ENCODE data around the gene PRR18. TPM values are rescaled to one million over a fixed set of nuclear protein-coding genes. Genes with fewer than 3 reads are reported as not detected.

Gene PRR18
- total RNA-seq, 1 donor, result not detected

DNA sequence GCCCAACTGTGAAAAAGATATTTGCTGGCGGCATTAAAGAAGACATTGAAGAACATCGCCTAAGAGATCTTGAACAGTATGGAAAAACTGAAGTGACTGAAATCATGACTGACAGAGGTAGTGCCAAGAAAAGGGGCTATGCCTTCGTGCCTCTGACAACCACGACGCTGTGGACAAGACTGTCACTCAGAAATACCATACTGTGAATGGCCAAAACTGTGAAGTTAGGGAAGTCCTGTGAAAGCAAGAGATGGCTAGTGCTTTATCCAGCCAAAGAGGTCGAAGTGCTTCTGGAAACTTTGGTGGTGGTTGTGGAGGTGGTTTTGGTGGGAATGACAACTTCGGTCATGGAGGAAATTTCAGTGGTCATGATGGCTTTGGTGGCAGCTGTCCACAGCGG is 26.7 kb upstream of the PRR18 start:
- peaks cover 67% of the 10 kb centered on the region for H4K20me1 ChIP-seq (ENCODE audit: insufficient read depth, low read length)
- peaks cover 28% of the 10 kb centered on the region for H3K36me3 ChIP-seq (ENCODE audit: insufficient read depth, low read length)
- no peak overlapping the region for H2AFZ ChIP-seq (ENCODE audit: low read length)
- H3K79me2 ChIP-seq (ENCODE audit: insufficient read depth, low read length), result peaks cover 99% of the 10 kb centered on the region
- no peak overlapping the region for H3K4me2 ChIP-seq (ENCODE audit: insufficient read depth, low read length)
- no peaks in the 10 kb centered on the region for H3K27me3 ChIP-seq (ENCODE audit: insufficient read depth, low read length)
- no peaks in the 10 kb centered on the region for H3K9me3 ChIP-seq (ENCODE audit: low read depth, low read length)
- no peak for DNase-seq (ENCODE audit: insufficient read length, low spot score, missing footprints)
- peaks cover 6% of the 10 kb centered on the region for H3K4me1 ChIP-seq (ENCODE audit: insufficient read depth, low read length)
- H3K27ac ChIP-seq (ENCODE audit: low read depth, low read length), result no peak overlapping the region
- TF ChIP-seq, protein P1, sequence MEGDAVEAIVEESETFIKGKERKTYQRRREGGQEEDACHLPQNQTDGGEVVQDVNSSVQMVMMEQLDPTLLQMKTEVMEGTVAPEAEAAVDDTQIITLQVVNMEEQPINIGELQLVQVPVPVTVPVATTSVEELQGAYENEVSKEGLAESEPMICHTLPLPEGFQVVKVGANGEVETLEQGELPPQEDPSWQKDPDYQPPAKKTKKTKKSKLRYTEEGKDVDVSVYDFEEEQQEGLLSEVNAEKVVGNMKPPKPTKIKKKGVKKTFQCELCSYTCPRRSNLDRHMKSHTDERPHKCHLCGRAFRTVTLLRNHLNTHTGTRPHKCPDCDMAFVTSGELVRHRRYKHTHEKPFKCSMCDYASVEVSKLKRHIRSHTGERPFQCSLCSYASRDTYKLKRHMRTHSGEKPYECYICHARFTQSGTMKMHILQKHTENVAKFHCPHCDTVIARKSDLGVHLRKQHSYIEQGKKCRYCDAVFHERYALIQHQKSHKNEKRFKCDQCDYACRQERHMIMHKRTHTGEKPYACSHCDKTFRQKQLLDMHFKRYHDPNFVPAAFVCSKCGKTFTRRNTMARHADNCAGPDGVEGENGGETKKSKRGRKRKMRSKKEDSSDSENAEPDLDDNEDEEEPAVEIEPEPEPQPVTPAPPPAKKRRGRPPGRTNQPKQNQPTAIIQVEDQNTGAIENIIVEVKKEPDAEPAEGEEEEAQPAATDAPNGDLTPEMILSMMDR (IDR thresholded peaks at IDR 0.05; ENCODE audit: extremely low read depth, low read depth, low read length), result no peak
- no peak overlapping the region for H3K4me3 ChIP-seq (ENCODE audit: insufficient read depth, low read length)

DNA sequence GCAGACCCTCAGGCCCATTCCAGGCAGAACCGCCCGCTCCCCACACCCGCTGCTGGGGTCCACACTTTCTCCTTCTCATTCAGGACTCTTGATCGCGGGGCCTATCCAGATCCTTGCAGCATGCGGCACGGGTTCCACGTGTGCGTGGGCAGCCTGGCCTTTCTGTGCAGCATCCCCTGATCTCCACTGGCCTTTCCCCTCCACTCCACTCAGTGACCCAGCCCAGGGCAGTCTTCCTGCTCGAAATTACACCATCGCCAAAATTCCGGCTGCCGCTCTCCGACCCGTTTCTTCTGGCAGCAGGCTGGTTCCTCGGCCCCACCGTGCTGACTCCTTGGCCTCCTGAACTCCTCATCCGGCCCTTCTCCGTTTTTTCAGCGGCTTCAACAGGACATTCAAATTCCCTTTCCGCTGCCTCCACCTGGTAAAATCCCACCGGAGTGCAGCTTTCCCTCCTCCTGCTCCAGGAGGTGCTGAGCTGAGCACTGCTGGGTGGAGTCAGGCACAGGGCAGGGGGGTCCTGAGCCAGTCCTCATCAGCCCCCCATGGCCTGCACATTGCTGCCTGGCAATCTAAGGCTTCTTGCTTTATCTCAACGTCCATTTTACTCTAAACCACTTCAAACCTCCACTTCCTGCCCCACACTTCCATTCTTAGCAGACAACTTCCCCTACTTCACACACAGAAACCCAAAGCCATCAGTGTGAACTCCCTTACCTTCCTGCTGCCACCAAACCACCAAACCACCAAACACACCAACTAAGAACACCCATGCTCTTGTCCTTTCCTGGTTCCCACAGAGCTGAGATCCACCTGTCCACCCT is 25.2 kb upstream of the PRR18 start:
- peaks cover 38% of the 10 kb centered on the region for H3K36me3 ChIP-seq (ENCODE audit: insufficient read depth, low read length)
- peaks cover 6% of the 10 kb centered on the region for H3K4me1 ChIP-seq (ENCODE audit: insufficient read depth, low read length)
- H3K4me3 ChIP-seq (ENCODE audit: insufficient read depth, low read length), result no peak overlapping the region
- H3K4me2 ChIP-seq (ENCODE audit: insufficient read depth, low read length), result no peak overlapping the region
- DNase-seq (ENCODE audit: insufficient read length, low spot score, missing footprints), result no peak
- H3K27ac ChIP-seq (ENCODE audit: low read depth, low read length), result no peak overlapping the region
- no peaks in the 10 kb centered on the region for H3K27me3 ChIP-seq (ENCODE audit: insufficient read depth, low read length)
- TF ChIP-seq, protein P1 (IDR thresholded peaks at IDR 0.05; ENCODE audit: extremely low read depth, low read depth, low read length), result no peak
- no peaks in the 10 kb centered on the region for H3K9me3 ChIP-seq (ENCODE audit: low read depth, low read length)
- peaks cover 99% of the 10 kb centered on the region for H3K79me2 ChIP-seq (ENCODE audit: insufficient read depth, low read length)
- peaks cover 64% of the 10 kb centered on the region for H4K20me1 ChIP-seq (ENCODE audit: insufficient read depth, low read length)
- no peak overlapping the region for H2AFZ ChIP-seq (ENCODE audit: low read length)

DNA sequence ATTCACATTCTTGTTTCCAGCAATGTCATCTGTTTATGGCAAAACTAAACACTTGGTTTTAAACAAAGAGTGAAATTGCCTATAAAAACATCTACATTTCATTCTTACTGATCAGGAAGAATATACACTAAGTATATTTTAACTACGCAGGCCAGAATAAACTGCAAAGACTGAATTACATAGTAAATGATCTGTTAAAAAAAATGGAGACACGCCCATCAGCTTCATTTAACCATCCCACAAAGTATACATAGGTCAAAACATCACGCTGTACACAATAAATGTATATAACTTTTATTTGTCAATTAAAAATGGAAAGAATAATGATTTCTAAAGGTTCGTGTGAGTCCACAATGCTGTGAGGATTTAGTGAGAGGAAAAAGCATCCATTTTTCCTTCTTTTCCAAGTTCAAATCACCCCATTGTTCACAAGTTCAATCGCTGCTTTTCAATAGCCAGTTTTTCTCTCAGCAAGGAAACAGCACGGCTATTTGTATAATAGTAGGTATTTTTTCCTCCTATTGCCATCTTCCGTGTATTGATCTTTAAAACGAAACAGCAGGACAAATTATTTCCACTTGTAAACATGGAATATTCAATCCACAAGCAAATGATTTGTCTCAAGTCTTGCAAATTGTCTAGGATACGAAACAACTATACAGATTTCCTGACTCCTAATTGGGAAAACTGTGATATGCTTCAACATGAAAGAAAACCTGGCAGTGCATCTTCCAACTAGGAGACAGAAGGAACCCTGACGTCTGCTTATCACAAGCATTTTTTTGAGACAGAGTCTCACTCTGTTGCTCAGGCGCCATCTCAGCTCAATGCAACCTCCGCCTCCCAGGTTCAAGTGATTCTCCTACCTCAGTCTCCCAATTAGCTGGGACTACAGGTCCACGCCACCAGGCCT is 23.6 kb upstream of the PRR18 start:
- Histone ChIP-seq H3K4me1 (ENCODE audit: insufficient read depth, low read length) (peaks cover 6% of the 10 kb centered on the region), H3K79me2 (ENCODE audit: insufficient read depth, low read length) (peaks cover 88% of the 10 kb centered on the region), H4K20me1 (ENCODE audit: insufficient read depth, low read length) (peaks cover 57% of the 10 kb centered on the region)

More for the DNA sequence above, 23.6 kb upstream of the PRR18 start:
- Histone ChIP-seq H3K4me2 (ENCODE audit: insufficient read depth, low read length) (no peak overlapping the region), H3K9me3 (ENCODE audit: low read depth, low read length) (no peaks in the 10 kb centered on the region), H3K4me3 (ENCODE audit: insufficient read depth, low read length) (no peak overlapping the region), H2AFZ (ENCODE audit: low read length) (no peak overlapping the region), H3K27me3 (ENCODE audit: insufficient read depth, low read length) (no peaks in the 10 kb centered on the region), H3K27ac (ENCODE audit: low read depth, low read length) (no peak overlapping the region), H3K36me3 (ENCODE audit: insufficient read depth, low read length) (peaks cover 35% of the 10 kb centered on the region)
- no peak for DNase-seq (ENCODE audit: insufficient read length, low spot score, missing footprints)
- TF ChIP-seq, protein P1 (IDR thresholded peaks at IDR 0.05; ENCODE audit: extremely low read depth, low read depth, low read length), result no peak

Measured in osteoblast (primary cell).